ENCODE measurements around the gene ICA1L.
A peak's percentile ranks its signal among the peaks of the same experiment; 100 is the strongest.
"Not testable (repeated sequence)": the region's sequence is repeated elsewhere in the genome, so short reads cannot be mapped to it uniquely, and the experiment has no call there.

The ICA1L gene

DNA sequence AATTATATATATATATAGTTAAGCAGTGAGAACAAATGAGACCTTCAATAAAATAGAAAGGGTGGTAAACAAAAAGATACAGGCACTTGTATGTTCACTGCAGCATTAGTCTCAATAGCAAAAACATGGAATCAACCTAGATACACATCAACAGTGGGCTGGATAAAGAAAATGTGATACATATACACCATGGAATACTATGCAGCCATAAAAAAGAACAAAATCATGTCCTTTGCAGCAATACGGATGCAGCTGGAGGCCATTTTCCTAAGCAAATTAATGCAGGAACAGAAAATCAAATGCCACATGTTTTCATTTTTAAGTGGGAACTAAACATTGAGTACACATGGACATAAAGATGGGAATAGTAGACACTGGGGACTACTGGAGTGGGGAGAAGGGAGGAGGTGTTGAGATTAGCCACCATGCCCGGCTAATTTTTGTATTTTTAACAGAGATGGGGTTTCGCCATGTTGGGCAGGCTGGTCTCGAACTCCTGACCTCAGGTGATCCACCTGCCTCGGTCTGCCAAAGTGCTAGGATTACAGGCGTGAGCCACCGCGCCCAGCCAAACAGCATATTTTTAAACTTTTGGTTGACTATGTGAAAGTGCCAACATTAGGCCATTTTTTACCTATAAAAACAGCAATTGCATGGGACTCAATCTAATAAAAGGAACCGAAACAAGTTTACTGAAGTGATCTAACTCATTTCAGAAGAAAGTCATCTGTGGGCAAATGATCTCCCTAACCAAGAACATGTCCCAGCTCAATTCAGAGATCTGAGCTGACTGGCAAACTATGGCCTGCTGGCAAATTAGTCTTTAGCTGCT lies 23.7 kb downstream of the ICA1L start:
- no peak for DNase-seq

DNA sequence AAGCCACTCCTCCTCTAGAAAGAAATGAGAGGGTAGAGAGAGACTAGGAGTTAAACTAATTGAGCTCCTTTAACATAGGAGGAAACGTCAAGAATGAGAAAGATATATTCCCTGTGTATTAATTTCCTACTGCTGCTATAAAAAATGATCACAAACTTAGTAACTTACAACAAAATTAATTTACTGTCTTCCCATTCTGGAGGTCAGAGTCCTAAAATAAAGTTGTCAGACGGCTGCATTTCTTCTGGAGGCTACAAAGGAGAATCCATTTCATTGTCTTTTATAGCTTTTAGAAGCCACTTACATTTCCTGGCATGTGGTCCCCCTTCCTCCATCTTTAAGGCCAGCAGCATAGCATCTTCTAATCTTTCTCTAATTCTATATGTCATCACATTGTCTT lies 26.9 kb downstream of the ICA1L start:
- DNase-seq = no peak

DNA sequence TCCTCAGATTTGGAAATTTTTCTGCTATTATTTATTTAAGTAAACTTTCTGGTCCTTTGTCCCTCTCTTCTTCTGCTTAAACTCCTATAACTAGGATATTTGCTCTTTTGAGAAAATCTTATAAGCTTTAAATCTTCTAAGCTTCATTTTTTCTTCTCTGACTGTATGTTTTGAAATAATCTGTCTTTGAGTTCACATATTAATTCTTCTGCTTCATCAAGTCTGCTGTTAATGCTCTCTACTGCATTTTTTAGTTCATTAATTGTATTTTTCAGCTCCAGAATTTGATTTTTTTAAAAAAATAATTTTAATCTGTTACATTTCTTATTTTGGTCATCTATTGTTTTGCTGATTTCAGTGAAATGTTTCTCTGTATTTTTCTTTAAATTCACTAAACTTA lies 28.9 kb downstream of the ICA1L start:
- no peak for DNase-seq

DNA sequence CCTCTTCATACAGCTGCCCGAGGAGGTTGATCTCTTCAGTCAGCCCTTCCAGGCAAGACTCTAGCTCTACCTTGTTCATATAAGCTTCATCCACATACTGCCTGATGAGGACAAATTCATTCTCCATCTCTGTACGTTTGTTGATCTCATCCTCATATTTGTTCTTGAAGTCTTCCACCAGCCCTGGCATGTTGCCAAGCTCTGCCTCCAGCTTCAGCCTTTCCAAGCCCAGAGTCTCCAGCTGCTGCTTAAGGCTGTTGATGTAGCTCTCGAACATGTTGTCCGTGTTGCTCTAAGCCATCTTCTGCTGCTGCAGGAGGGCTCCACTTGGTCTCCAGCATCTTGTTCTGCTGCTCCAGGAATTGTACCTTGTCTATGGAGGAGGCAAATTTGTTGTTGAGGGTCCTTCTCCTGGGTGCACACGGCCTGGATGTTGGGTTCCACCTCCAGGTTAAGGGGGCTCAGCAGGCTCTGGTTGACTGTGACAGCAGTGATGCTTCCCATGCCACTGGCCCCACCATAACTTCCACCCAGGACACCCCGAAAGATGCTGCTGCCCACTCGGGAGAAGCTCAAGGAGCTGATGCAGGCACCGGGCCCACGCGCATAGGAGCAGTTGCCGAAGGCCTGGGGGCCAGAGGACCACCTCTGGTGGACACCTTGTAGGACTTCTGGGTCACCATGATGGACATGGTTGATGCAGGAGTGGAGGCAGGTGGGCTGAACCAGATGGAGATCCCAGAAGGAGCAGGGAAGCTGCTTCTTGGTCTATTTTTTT lies 30.3 kb downstream of the ICA1L start:
- DNase-seq = no peak

DNA sequence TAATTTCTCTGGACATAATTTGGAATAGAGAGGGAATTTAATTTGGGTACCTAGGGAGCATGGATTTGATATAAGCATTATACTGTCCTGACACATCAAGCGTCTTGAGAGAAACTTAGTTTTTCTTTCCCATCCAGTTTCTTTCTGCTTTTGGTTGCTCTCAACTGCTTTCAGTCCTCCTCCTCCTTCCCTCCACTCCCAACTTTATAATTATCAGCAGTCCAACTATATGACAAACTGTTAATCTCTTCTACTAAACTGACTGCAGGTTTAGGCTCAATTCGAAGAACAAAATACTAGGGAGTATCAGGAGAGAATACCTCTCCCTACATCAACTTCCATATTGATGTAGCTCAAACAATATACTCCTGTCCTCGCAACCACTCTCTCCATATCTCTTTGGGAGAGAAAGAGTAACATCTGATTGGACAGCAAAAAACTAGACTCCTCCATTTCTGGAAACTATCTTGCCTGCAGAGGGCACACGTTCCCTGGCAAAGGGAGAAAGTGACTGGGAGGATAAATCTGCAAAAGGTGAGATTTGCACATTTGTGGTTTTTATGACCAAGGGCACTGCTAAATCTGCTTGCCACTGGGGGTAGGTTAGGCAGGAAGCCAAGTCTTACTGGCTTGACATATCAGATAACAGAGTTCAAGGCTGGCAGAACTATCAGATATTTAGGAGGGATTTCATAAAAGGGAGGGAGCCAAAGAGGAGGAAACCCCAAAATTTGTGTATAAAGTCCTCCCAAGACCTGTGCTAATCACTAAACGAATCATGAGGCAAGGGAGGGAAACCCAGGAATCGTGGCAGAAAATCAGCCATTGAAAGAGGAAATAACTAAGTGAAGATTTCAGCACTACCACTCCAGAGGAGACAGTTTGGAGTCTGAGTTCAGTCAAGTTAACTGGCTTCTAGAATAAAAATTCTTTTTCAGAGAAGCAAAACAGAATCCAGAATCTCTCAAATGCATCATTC lies 40.0 kb downstream of the ICA1L start:
- DNase-seq = peak in 1 of 2 experiments; percentile 17

DNA sequence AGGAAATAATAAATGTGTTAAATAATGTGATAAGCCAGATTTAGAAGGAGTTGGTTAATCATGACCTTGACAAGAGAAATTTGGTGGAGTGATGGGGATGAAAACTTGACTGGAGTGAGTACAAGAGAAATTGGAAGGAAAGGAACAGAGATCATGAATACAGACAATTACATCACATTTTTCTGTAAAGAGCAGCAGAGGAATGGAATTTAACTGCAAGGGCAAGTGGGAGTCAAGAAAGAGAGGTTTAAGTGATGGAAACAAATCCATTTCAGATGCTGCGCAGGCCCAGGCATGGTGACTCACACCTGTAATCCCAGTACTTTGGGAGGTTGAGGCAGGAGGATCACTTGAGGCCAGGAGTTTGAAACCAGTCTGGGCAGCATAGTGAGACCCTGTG lies 46.7 kb downstream of the ICA1L start:
- DNase-seq = no peak

DNA sequence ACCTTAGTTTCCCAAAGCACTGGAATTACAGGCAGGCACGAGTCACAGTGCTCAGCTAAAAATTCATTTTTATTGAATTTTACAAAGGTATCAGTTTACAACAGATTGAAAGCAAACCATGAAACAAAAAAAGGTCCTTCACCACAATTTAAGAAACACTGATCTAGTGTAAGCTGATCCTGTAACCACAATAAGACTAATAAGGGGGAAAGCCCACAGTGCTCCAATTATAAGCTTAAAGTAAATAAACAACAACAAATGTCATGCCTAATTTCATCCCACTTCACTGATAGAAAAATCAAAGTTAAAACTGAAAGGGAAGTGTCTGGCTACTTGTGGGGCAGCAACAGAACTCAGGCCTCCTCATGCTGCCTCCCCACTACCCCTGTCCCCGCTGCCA lies 49.2 kb downstream of the ICA1L start:
- no peak for DNase-seq

DNA sequence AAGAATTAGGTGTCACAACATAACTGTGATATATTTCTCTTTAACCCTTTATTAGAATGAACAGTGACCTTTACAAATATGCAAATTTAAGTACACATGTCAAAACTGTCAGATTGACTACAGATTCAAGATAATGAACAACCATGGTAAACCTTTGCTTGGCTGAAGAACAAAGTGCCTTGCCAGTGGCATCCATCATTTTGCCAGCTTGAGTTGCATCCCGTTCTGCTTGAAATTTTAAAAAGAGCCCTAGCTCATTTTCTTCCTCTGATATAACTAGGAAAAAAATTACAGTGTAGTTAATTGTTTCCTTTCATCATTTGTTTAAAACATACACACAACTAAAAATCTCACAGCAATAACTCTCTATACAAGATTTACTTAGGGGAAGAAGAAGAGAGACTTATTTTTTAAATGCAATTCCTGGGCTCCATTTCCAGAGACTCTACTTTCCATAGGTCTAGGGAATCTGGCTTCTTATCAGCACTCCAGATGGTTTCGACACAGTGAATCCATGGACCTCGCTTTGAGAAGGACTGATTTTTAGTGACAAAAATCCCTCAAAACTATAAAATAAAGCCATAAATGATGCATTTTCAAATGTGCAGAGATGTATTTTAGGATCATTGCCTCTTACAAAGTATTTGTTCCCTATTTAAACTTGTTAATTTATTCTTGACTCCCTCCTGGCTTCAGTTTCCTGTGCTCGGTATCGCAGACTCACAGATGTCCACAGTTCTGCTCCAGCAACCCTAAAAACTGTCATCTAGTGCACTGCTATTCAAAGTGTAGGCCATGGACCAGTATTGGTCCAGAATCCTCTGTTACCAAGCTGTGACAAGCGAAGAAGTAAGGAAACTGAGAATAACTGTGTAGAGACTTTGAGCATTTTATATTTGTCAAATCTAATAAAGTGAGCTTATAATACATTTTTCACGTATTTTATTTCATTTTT lies 50.1 kb downstream of the ICA1L start:
- no peak for DNase-seq

DNA sequence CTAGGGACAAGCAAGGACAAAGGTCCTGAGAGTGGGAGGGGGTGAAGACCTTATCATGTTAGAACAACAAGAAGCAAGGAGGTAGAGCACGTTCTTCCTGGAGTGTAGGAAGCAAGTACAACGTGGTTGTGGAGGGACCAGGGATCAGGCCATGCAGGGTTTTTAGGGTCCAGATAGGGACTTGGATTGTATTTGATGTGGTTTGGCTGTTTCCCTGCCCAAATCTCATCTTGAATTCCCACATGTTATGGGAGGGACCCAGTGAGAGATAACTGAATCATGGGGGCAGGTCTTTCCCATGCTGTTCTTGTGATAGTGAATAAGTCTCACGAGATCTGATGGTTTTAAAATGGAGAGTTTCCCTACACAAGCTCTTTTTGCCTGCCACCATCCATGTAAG lies 53.2 kb downstream of the ICA1L start:
- DNase-seq = no peak

DNA sequence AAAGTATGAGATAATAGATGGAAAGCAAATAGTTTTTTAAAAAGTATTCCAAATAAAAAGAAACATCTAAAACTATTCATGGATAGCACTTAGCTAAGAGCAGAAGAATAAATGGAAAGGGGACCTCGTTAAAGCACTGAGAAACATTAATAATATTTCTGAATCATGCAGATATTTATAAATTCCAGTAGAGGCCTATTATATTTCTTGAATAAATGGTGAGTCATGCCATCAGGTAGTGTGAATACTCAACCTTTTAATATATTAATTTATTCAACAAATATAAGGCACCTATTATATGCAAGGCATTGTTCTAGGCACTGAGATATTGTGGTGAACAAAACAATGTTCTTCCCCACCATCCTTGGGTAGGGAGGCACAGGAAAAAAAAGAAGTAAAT lies 53.8 kb downstream of the ICA1L start:
- DNase-seq = no peak

DNA sequence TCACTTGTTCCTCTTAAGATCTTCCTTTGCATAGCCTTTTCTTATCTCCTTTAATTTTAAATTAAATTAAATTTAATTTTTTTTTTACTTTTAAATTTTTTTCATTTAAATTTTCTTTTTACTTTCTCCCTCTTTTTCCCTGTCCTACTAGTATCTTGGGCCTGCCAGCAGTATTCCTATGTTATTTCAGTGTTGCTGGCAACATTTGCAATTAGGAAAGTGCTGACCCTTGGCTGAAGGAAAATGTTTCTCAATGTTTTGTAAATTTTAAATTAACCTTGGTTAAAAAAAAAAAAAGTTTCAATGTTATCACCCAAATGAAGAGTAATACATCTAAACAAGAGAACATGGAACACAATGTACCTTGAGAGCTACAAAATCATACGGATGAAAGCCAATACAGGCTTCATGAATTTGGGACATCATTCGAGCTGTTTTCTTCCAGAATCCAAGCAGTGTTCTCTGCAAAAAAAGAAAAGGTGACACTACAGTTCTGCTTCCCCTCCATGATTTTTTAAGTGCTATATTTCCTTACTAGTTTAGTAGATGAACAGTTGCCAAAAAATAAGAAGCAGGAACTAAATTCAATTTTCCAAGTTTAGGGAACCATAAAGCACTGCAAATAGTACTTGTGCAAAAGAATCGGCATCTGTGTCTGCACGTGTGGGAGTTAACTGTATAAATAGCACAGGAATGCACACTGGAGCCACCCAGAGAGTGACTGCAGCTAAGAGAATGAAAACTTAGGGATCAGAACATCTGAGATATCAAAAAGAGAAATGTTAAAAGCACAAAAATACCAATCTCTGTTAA lies 55.8 kb downstream of the ICA1L start:
- no peak for DNase-seq

DNA sequence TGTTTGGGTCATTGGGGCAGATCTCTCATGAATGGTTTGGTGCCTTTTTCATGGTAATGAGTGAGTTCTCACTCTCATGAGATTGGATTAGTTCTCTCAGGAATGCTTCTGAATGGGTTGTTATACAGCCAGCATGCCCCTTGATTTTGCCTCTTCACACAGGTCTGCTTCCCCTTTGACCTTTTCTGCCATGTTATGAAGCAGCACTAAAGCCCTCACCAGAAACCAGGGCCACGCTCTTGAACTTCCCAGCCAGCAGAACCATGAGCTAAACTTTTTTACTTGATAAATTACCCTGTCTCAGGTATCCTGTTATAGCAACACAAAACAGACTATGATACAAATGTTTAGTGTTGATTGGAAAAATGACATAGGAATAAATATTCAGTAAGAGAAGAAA lies 57.3 kb downstream of the ICA1L start:
- DNase-seq = no peak

DNA sequence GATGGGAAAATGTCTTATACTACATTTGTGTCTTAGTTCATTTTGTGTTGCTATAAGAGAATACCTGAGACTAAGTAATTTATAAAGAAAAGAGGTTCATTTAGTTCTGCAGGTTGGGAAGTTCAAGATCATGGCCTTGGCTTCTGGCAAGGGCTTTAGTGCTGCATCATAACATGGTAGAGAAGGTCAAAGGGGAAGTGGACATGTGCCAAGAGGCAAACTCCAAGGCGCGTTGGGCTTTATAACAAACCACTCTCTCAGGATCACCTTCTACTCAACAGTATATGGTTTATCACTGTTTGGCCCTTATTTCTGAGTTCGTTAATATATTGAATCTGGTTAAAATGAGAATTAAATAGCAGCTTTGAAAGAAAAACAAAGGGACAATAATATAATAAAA lies 58.2 kb downstream of the ICA1L start:
- DNase-seq = no peak

DNA sequence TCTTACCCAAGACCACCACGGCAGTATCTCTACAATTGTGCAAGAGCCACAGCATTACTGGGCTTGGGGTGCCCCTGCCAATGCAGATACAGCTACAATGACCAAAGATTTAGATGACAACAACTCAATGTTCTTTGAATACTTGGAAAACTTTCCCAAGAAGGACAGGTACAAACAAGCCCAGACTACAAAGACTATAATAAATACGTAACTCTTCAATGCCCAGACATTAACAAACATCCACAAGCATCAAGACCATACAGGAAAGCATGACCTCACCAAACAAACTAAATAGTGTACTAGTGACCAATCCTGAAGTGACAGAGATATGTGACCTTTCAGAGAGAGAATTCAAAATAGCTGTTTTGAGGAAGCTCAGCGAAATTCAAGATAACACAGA lies 62.8 kb downstream of the ICA1L start:
- no peak for DNase-seq

DNA sequence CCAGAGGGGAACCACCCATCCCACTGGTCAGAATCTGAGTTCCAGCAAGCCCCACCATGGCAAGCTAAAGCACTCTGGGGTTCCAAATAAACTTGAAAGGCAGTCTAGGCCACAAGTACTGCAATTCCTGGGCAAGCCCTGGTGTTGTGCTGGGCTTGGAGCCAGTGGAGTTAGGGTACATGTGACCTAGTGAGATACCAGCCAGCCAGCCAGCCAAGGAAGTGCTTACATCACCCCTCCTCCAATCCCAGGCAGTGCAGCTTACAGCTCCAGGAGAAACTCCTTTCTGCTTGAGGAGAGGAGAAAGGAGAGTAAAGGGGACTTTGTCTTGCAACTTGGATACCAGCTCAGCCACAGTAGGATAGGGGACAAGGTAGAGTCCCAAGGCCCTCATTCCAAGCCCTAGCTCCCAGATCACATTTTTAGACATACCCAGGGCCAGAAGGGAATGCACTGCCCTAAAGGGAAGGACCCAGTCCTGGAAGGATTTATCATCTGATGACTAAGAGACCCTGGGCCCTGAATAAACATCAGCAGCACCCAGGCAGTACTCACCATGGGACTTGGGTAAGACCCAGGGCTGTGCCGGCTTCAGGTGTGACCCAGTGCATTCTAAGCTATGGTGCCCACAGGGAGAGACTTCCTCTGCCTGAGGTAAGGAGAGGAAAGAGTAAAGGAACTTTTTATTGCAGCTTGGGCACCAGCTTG lies 64.0 kb downstream of the ICA1L start:
- not testable (repeated sequence) for DNase-seq

DNA sequence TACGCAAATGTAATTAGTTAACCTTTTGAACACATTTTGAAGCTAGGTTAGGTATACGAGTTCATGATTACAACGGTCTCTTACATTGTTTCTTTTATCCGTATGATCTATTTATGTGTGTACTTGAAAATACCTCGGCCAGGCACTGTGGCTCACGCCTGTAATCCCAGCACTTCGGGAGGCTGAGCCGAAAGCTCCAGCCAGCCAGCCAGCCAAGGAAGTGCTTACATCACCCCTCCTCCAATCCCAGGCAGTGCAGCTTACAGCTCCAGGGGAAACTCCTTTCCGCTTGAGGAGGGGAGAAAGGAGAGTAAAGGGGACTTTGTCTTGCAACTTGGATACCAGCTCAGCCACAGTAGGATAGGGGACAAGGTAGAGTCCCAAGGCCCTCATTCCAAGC lies 65.7 kb downstream of the ICA1L start:
- DNase-seq = not testable (repeated sequence)

DNA sequence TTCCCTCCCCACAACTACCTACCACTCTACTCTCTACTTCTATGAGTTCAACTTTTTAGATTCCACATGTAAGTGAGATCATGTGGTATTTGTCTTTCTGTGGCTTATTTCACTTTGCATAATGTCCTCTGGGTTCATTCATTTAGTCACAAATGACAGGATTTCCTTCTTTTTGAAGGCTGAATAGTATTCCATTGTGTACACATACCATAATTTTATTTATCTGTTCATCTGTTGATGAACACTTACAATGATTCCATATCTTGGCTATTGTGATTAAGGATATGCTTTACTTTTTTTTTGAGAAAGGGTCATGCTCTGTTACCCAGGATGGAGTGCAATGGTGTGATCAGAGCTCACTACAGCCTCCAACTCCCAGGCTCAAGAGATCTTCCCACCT lies 73.6 kb downstream of the ICA1L start:
- DNase-seq = no peak

DNA sequence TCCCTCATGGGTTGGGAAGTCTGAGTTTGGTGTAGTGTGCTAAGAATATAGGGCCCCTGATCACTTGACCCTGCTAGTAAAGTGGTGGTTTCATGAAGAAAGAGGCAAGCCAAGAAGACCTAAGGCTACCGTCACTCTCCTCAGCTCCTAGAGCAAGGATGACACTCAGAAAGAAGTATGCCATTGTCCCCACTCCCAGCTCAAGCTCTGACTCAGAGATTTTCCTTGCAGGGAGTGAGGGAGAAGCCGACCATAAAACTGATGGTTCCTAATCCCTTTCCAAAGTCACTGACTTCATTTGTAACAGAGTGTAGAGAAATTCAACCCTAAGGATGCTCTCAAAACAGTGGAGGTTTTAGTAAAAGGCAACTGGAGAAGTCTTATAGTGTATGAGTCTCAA lies 80.9 kb downstream of the ICA1L start:
- no peak for DNase-seq

DNA sequence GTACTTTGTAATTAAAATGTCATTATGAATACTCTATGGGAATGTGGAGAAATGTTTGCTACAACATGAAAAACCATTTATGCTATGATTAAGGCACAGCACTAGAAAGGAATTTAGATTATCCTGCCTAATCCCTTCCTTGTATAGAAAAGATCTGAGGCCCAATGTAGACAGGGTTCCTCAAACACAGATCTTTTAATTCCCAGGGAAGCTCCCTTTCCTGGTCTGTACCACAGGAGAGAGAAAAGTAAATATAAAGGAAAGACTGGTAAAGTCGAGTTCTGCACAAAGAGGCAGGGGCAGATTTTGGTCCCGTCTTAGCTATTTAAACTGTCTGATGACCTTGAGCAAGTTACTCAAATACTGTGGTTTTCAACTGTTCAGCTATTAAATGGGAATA lies 84.7 kb downstream of the ICA1L start:
- no peak for DNase-seq

DNA sequence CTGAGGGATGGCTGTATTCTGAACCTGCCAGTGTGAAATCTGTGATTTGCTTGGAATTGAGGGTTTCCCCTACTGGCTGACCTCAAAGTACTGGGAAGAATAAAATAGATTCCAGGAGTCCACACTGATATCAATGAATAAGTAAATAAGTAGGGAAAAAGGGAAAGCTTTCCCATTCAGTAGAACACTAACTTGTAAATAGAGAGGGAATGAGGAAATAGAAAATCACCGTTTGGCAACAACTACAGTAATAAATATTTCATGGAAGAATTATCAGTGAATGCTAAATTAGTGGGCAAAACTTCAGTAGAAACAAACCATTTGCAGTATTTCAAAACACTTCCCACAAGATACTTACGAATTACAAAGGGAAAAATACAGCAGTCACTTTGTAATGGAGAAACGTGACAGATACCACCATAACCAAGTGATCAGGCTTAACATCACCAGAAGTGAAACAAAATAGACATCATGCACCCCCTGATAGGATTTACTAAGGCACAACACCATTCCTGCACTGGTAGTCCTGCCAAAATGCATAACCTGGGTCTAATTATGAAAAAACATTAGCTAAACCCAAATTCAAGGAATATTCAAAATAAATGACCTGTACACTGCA lies 88.5 kb downstream of the ICA1L start:
- no peak for DNase-seq
